GM19035 (cell line): Measurements from ENCODE around the gene PRDM1.
A peak's percentile ranks its signal among the peaks of the same experiment; 100 is the strongest.
"Not testable (repeated sequence)": the region's sequence is repeated elsewhere in the genome, so short reads cannot be mapped to it uniquely, and the experiment has no call there.

ENCODE experiments used
- ATAC-seq: cut with Tn5 transposase; IDR thresholded peaks from one replicate; pipeline ENCODE4 v1.9.1; 2021; ENCODE audit not compliant: unreplicated experiment

Gene PRDM1

GRCh38 chr6:106134906-106135634, 48.9 kb downstream of the PRDM1 start:
- no peak for ATAC-seq

GRCh38 chr6:106135911-106136571, 49.9 kb downstream of the PRDM1 start:
- no peak for ATAC-seq

DNA sequence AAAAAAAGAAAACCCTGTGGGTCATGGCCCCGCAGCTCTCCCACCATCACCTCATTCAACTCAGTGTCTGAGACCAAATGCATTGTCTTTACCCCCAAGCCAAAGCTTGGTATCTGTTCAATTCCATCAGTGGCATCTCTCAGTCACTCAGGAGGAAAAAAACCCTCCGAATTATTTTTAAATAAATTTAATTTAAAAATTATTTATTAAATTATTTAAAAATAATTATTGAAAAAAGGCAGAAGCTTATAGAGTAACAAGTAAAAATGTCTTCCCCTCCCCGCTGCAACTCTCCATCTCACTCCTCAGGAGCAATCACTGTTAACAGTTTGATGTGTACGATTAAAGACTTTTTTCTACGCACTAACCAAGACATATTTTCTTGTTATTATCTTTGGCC, 50.7 kb downstream of the PRDM1 start:
- ATAC-seq = no peak

GRCh38 chr6:106138151-106138550, 52.0 kb downstream of the PRDM1 start:
- no peak for ATAC-seq

GRCh38 chr6:106141441-106142237, 55.5 kb downstream of the PRDM1 start:
- ATAC-seq = peak; percentile 73

GRCh38 chr6:106142876-106143431, 56.8 kb downstream of the PRDM1 start:
- no peak for ATAC-seq

GRCh38 chr6:106143665-106144064, 57.5 kb downstream of the PRDM1 start:
- ATAC-seq = no peak

DNA sequence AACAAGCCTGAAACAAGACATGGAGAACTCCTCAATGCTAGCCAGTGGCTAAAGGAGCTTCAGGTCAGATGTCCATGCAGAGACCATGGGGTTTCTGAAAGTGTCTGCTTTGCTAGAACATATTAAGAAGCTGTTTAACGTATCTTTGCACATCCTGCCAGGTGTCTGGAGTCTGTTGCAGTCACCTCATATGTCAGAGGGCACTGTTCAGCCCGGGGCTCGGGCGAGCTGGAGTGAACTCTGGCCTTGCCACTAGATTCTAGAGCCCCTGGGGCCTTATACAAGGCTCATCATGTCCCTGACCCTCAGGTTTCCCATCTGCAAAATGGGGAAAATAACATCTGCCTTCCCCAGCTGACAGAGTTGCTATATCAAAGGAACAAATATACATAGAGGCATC, 59.0 kb downstream of the PRDM1 start:
- ATAC-seq = no peak

GRCh38 chr6:106145741-106146227, 59.6 kb downstream of the PRDM1 start:
- no peak for ATAC-seq

DNA sequence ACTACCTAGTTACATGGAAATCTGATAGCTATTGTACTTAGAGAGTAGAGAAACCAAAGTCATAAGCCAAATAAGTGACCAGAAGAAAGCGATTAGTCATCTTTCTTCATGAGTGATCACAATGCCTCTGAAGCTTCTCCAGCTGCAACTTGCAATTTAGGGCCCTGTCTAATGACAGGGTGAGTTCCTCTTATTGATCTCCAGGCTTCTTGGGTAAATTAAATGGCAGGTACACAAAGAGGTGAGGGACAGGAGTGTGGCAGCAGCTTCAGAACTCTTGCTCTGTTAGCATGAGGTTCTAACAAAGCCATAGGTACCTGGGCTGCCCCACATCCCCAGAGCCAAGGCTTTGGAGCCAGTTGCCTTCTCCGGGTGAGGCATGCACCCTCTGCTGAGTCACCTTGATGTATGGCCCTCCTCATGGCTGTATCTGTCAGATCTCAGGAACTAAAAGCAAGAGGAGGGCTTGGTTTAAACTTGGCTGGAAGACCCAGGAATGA, 60.8 kb downstream of the PRDM1 start:
- peak; percentile 37 for ATAC-seq

- ATAC-seq = no peak
These were observed 61.3 kb downstream of the PRDM1 start for GRCh38 chr6:106147476-106147875.

GRCh38 chr6:106149472-106150069, 63.4 kb downstream of the PRDM1 start:
- ATAC-seq = no peak

GRCh38 chr6:106152476-106152875, 66.3 kb downstream of the PRDM1 start:
- ATAC-seq = not testable (repeated sequence)

DNA sequence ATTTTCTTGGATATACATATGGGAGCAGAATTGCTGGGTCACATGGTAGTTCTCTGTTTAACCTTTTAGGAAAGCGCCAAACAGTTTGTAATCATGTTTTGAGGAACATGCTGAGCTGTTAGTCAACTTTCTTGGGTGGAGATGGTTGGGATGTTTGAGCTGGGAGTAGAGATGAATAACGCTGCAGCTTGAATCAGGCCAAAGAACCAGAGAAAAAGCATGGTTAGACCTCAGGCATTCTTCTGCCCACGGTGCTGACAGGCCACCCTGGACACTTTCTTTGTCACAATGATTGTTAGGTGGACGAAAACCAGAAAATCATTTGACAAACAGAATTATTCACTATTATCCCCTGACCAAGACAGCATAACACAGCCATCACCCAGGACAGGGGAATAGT, 66.8 kb downstream of the PRDM1 start:
- ATAC-seq = no peak

DNA sequence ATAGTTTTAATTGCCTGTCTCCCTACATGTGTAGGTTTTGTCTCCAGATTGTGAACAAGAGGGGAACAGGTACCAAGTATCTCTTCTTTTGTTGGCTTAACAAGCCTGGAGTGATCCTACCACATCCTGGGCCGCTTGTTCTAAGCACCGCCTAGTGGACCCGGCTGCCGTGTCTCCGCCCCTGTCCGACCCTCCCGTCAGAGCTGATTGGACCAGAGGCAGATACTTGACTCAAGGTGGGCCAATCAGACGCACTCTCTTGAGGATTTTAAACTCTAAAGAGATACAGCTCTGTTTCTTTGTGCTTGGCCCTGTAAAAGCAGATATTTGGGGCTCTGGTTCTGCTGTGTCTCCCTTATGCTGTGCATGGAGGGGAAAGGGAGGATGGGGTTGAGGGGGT, 68.2 kb downstream of the PRDM1 start:
- ATAC-seq = no peak

- no peak for ATAC-seq
These were observed 69.2 kb downstream of the PRDM1 start for GRCh38 chr6:106155219-106155830.

GRCh38 chr6:106156413-106156812, 70.3 kb downstream of the PRDM1 start:
- no peak for ATAC-seq

GRCh38 chr6:106156863-106157262, 70.7 kb downstream of the PRDM1 start:
- no peak for ATAC-seq

- ATAC-seq = no peak
These were observed 72.7 kb downstream of the PRDM1 start for GRCh38 chr6:106158816-106159215.
